GM18508 (cell line): Measurements from ENCODE around the gene PRPF40B.
A peak's percentile ranks its signal among the peaks of the same experiment; 100 is the strongest.

Experiments
- ATAC-seq: cut with Tn5 transposase; IDR thresholded peaks from one replicate; pipeline ENCODE4 v1.9.1; 2021; ENCODE audit warnings: moderate number of reproducible peaks; ENCODE audit not compliant: insufficient read depth, unreplicated experiment

The PRPF40B gene

DNA sequence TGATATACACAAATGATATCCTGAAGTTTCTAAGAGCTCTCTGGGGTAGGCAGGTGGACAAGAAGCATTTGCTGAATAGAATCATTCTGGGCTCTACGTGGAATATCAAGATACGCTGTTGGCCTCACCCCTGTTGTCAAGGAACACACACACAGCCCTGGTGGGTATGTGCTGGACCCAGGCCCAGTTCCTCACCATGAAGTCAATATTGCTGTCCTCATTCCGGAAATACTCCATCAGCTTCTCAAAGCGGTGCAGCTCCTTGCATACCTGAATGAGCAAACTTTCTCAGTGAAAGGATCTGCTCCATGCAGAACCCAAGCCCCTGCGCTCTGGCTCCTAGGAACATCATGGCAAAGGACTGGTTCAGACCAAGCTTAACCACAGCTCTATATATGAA is 31.4 kb downstream of the PRPF40B start:
- ATAC-seq, result no peak

GRCh38 chr12:49655595-49656236 is 32.4 kb downstream of the PRPF40B start:
- no peak for ATAC-seq

DNA sequence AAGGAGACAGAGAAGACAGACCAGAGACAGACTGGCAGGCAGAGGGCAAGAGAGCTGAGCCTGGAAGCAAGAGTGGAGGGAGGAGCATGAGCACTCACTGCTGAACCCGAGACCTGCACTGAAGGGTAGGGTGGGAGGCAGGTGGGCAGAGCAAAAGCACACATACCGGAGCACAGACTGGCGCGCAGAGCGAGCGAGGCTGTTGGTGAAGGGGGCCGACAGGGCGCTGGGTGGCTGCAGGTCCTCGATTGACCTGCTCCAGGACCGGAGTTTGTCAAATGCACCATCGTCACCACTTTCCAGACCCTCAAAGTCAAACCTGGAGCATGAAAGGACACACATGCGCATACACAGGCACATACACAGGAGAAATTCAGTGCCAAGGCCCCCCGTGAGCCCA is 34.9 kb downstream of the PRPF40B start:
- ATAC-seq, result no peak

DNA sequence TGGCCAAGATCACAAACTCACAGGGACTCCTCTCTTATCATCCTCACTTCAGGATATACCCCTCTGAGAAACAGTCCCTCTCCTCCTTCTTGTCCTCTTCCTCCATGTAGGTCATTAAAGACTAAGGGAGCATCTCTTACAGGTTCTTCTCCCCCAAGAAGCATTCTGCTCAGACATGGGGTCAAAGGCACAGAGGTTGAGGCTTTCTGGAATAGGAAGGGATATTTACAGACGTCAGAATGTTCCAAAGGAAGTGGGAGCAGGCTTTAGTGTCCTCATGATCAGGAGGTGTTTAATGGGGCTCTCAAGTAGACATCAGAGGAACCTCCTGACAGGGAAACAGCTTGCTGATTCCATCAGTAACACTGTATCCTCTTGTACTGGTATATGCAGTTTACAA is 36.4 kb downstream of the PRPF40B start:
- ATAC-seq, result no peak

GRCh38 chr12:49661191-49661590 is 37.8 kb downstream of the PRPF40B start:
- ATAC-seq, result no peak

- ATAC-seq, result no peak
Observed at GRCh38 chr12:49661746-49662145, 38.4 kb downstream of the PRPF40B start.

DNA sequence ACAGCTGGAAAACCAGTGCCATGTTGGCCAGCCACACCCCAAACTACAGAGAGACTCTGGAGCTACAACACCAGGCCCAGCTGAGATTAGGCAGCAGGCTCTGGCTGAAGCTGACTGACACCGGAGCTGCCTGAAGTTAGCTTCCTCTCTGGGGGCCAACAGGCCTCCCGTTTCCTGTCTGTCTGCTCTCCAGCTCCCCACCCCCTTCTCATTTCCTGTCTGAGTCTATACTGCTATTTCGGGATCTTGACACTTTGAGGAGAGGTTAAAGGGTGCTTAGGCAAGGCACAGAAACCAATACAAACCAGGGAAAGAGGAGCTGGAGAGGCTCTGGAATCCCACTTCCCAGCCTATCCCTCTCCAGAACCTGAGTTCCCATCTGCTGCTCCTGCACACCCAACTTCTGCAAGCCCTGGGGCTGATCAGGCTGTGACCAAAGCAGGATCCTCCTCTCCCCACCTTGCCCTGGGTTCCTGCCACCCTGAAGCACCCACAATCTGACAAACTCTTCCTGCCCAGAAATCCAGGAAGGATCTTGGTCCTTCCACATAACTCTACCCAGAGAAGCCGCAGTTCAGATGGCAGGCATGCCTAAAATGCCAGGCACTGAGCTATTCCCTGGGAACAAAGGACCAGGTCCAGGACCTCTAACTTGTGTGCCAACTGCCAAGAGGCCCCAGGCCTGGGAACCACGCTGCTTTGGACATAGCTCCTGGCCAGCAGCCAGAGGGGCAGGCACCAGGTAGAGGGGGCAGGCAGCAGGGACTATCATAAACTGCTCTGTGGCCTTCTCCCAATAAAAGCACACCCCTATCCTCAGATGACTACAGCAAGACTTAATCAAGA is 39.9 kb downstream of the PRPF40B start:
- ATAC-seq, result peak; percentile 37

DNA sequence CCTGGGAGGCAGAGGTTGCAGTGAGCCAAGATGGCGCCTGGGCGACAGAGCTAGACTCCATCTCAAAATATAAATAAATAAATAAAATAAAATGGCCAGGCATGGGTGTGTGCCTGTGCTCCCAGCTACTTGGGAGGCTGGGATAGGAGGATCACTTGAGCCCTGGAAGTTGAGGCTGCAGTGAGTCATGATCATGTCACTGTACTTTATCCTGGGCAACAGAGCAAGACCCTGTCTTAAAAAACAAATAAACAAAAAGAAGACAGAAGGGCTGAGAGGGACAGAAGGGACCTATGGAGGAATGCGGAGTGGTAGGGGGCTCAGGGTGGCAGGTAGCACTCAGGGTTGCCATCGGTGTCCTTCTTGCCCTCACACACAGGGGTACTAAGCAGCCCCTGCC is 40.8 kb downstream of the PRPF40B start:
- ATAC-seq, result no peak

- no peak for ATAC-seq
Observed at GRCh38 chr12:49664591-49665239, 41.4 kb downstream of the PRPF40B start.

- ATAC-seq, result no peak
Observed at GRCh38 chr12:49665384-49665783, 42.0 kb downstream of the PRPF40B start.

GRCh38 chr12:49666176-49666575 is 42.8 kb downstream of the PRPF40B start:
- no peak for ATAC-seq

DNA sequence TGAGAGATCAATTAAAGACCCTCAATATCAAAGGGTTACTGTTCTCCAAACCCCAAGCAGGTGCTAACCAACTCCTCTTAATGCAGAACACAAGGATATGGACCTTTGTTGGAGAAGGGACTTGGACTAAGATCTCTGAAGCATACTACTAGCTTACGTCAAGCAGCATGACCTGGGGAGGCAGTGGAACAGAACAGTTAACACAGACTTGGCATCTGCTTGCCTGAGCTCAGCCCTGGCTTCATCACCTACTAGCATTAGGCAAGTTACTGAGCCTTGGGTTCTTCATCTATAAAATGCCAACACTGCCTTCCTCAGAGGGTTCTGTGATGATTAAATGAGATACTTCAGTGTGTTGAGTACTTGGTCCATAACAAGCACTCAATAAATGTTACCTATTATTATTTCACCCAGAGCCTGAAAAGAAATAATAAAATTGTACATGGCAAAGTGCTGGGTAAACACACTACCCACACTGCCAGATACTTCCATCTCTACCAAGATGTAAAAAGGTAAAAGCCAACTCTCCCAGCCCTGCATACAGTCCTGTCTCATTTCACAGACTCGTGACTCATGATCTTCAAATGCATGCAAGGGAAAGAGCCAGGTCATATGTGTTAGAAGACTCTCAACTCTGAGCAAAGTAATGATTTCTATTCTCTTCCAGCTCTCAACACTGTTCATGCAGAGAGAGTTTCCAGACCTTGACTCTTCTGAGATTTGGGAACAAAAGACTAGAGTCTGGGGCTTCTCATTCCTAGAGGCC is 44.1 kb downstream of the PRPF40B start:
- no peak for ATAC-seq

- ATAC-seq, result no peak
Observed at GRCh38 chr12:49669796-49670195, 46.4 kb downstream of the PRPF40B start.

DNA sequence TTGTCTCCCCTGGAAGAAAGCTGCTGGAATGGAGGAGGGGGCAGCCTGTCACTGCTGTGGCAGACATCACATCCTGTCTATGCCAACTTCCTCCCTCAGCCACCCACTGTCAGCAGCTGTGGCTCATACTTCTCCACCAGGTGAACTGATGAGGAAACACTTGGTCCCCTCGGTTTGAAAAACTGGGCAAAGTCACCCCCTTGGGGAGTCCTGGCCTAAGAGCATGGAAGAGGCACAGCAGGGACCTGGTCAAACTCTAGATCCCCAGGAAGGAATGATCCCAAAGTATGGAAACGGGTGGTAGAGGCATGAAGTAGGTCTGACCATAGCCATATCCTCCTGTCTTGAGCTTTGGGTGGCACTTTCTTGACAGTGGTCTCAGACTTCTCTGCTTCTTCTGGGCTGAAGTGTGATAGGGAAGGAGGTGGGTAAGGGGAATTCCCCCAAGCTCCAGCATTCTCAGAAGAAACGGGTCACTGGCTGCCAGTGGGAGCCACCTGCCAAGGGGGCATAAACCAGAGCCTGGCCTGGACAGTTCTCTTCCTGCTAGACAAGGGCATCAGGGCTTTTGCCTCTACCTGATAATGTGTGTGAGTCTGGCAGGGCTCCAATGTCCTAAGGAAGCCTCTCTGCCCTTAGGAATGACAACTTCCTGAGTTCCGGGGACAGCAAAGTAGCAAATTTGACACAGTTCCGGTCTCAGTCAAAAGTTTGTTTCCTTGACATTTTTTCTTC is 47.8 kb downstream of the PRPF40B start:
- no peak for ATAC-seq

DNA sequence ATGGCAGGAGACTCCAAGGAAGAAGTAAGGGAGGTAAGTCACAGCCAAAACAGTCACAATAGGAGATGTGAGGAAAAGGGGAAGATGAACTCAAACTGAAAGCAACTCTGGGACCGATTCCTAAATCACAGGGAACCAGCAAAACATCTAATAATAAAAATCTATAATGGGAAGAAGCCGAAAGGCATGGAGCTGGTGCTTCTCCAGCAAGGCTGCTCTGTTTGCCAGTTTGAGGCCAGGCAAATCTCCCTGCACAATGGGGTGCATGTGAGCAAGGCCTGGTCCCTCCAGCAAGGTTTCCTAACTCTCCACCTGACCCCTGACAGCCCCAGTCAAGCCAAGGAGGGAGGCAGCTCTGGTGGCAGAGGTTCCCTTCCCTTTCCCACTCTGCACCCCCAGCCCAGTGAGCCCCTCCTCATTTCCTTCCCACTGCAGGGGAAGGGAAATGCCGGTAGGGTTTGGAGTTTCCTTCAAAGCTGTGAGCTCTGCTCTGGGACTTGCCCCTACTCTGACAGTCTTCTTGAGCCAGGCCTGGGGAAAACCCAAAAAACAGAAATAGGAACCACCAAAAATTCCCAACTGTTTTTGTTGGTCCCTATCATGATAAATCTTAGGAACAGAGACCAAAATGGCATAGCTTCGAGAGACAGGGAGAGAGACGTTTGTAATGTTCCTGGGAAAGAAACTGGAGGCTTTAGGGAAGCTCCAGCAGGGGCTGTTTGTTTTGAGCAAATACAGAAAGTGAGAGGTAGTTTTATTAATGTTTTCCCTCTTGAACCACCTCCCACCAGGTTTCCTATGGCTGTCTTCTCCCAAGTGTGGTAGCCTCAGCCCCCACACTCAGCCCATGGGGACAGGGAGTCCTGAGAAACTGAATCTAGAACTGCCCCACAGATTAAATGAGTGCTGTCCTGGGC is 49.2 kb downstream of the PRPF40B start:
- ATAC-seq, result no peak

- ATAC-seq, result no peak
Observed at GRCh38 chr12:49673446-49674317, 50.3 kb downstream of the PRPF40B start.

GRCh38 chr12:49674318-49674981 is 51.1 kb downstream of the PRPF40B start:
- ATAC-seq, result no peak
